ENCODE data around the gene PGBD5. TPM values are rescaled to one million over a fixed set of nuclear protein-coding genes. Genes with fewer than 3 reads are reported as not detected.

Gene PGBD5
- polyA plus RNA-seq, 1 donor from 2014 or later = not detected

GRCh38 chr1:230349020-230349393, 77.1 kb downstream of the PGBD5 start:
- no peak overlapping the region for H3K27ac Mint-ChIP-seq
- H3K4me1 Mint-ChIP-seq = peaks cover 0 to 2% (median 0%) of the 10 kb centered on the region in 3 donors
- H3K36me3 Mint-ChIP-seq = no peaks in the 10 kb centered on the region
- no peaks in the 10 kb centered on the region for H3K9me3 Mint-ChIP-seq
- H3K4me3 Mint-ChIP-seq = no peak overlapping the region
- H3K27me3 Mint-ChIP-seq = no peaks in the 10 kb centered on the region

GRCh38 chr1:230348386-230349019, 77.6 kb downstream of the PGBD5 start:
- Mint-ChIP-seq H3K9me3 (no peaks in the 10 kb centered on the region), H3K36me3 (no peaks in the 10 kb centered on the region), H3K4me1 (peaks cover 0 to 2% (median 0%) of the 10 kb centered on the region in 3 donors), H3K27ac (no peak overlapping the region), H3K4me3 (no peak overlapping the region), H3K27me3 (no peaks in the 10 kb centered on the region)

GRCh38 chr1:230347896-230348295, 78.2 kb downstream of the PGBD5 start:
- Mint-ChIP-seq H3K27ac (no peak overlapping the region), H3K9me3 (no peaks in the 10 kb centered on the region), H3K27me3 (no peaks in the 10 kb centered on the region), H3K36me3 (no peaks in the 10 kb centered on the region), H3K4me3 (no peak overlapping the region), H3K4me1 (peaks cover 0 to 2% (median 0%) of the 10 kb centered on the region in 3 donors)

- no peaks in the 10 kb centered on the region for H3K9me3 Mint-ChIP-seq
- H3K36me3 Mint-ChIP-seq = no peaks in the 10 kb centered on the region
- H3K27me3 Mint-ChIP-seq = peaks cover 2% of the 10 kb centered on the region
- H3K4me3 Mint-ChIP-seq = no peak overlapping the region
- peaks cover 0 to 2% (median 0%) of the 10 kb centered on the region in 3 donors for H3K4me1 Mint-ChIP-seq
- H3K27ac Mint-ChIP-seq = no peak overlapping the region
Observed at GRCh38 chr1:230345139-230345885, 80.8 kb downstream of the PGBD5 start.

- Mint-ChIP-seq H3K9me3 (peaks cover 0 to 2% (median 0%) of the 10 kb centered on the region in 3 donors), H3K27ac (no peak overlapping the region), H3K4me3 (no peak overlapping the region), H3K4me1 (peaks cover 0 to 2% (median 0%) of the 10 kb centered on the region in 3 donors), H3K36me3 (no peaks in the 10 kb centered on the region), H3K27me3 (peaks cover 2% of the 10 kb centered on the region)
Observed at GRCh38 chr1:230342699-230343098, 83.4 kb downstream of the PGBD5 start.

- Mint-ChIP-seq H3K9me3 (peaks cover 0 to 2% (median 0%) of the 10 kb centered on the region in 3 donors), H3K4me3 (no peak overlapping the region), H3K27me3 (peaks cover 2% of the 10 kb centered on the region), H3K27ac (no peak overlapping the region), H3K4me1 (peaks cover 0 to under 1% (median 0%) of the 10 kb centered on the region in 3 donors), H3K36me3 (no peaks in the 10 kb centered on the region)
Observed at GRCh38 chr1:230342019-230342418, 84.1 kb downstream of the PGBD5 start.

GRCh38 chr1:230341162-230341546, 85.0 kb downstream of the PGBD5 start:
- H3K4me3 Mint-ChIP-seq = no peak overlapping the region
- H3K36me3 Mint-ChIP-seq = no peaks in the 10 kb centered on the region
- H3K9me3 Mint-ChIP-seq = peaks cover 0 to 2% (median 0%) of the 10 kb centered on the region in 3 donors
- peaks cover 2% of the 10 kb centered on the region for H3K27me3 Mint-ChIP-seq
- no peak overlapping the region for H3K27ac Mint-ChIP-seq
- no peaks in the 10 kb centered on the region for H3K4me1 Mint-ChIP-seq

GRCh38 chr1:230340526-230341161, 85.5 kb downstream of the PGBD5 start:
- no peak overlapping the region for H3K27ac Mint-ChIP-seq
- H3K27me3 Mint-ChIP-seq = peaks cover 4% of the 10 kb centered on the region
- no peak overlapping the region for H3K4me3 Mint-ChIP-seq
- H3K36me3 Mint-ChIP-seq = no peaks in the 10 kb centered on the region
- H3K4me1 Mint-ChIP-seq = no peaks in the 10 kb centered on the region
- peaks cover 0 to 4% (median 0%) of the 10 kb centered on the region in 3 donors for H3K9me3 Mint-ChIP-seq

GRCh38 chr1:230339033-230339432, 87.1 kb downstream of the PGBD5 start:
- Mint-ChIP-seq H3K36me3 (no peaks in the 10 kb centered on the region), H3K9me3 (peaks cover 0 to 4% (median 0%) of the 10 kb centered on the region in 3 donors), H3K4me3 (no peak overlapping the region), H3K4me1 (no peaks in the 10 kb centered on the region), H3K27ac (peak overlapping the region in 1 of 3 donors; percentile 15), H3K27me3 (peaks cover 10% of the 10 kb centered on the region)

GRCh38 chr1:230337266-230337665, 88.9 kb downstream of the PGBD5 start:
- Mint-ChIP-seq H3K27me3 (peaks cover 10% of the 10 kb centered on the region), H3K36me3 (peaks cover 2% of the 10 kb centered on the region), H3K4me3 (no peak overlapping the region), H3K4me1 (peaks cover 0 to 2% (median 0%) of the 10 kb centered on the region in 3 donors), H3K27ac (no peak overlapping the region), H3K9me3 (peaks cover 0 to 4% (median 0%) of the 10 kb centered on the region in 3 donors)

- Mint-ChIP-seq H3K9me3 (peaks cover 0 to 4% (median 0%) of the 10 kb centered on the region in 3 donors), H3K27ac (no peak overlapping the region), H3K4me3 (no peak overlapping the region), H3K27me3 (peaks cover 10% of the 10 kb centered on the region), H3K36me3 (peaks cover 2% of the 10 kb centered on the region), H3K4me1 (peaks cover 0 to 2% (median 0%) of the 10 kb centered on the region in 3 donors)
Observed at GRCh38 chr1:230335861-230336522, 90.1 kb downstream of the PGBD5 start.

- Mint-ChIP-seq H3K4me1 (peaks cover 0 to 4% (median 0%) of the 10 kb centered on the region in 3 donors), H3K9me3 (peaks cover 0 to 3% (median 0%) of the 10 kb centered on the region in 3 donors)
Observed at GRCh38 chr1:230334447-230334837, 91.7 kb downstream of the PGBD5 start.

GRCh38 chr1:230333590-230334446, 92.3 kb downstream of the PGBD5 start:
- peaks cover 0 to 2% (median 0%) of the 10 kb centered on the region in 3 donors for H3K9me3 Mint-ChIP-seq
- H3K4me1 Mint-ChIP-seq = peaks cover 0 to 4% (median 0%) of the 10 kb centered on the region in 3 donors
- H3K27ac Mint-ChIP-seq = no peak overlapping the region

More at GRCh38 chr1:230334447-230334837, 91.7 kb downstream of the PGBD5 start:
- Mint-ChIP-seq H3K27me3 (peaks cover 7% of the 10 kb centered on the region), H3K27ac (no peak overlapping the region), H3K4me3 (no peak overlapping the region), H3K36me3 (peaks cover 2% of the 10 kb centered on the region)

GRCh38 chr1:230332575-230333066, 93.5 kb downstream of the PGBD5 start:
- peaks cover 0 to 11% (median 6%) of the 10 kb centered on the region in 3 donors for H3K4me1 Mint-ChIP-seq
- H3K4me3 Mint-ChIP-seq = peak overlapping the region in 2 of 4 donors; percentile 34 to 56

More at GRCh38 chr1:230333590-230334446, 92.3 kb downstream of the PGBD5 start:
- no peak overlapping the region for H3K4me3 Mint-ChIP-seq
- H3K36me3 Mint-ChIP-seq = peaks cover 2% of the 10 kb centered on the region
- peaks cover 7% of the 10 kb centered on the region for H3K27me3 Mint-ChIP-seq

More at GRCh38 chr1:230332575-230333066, 93.5 kb downstream of the PGBD5 start:
- Mint-ChIP-seq H3K36me3 (peaks cover 2% of the 10 kb centered on the region), H3K9me3 (peaks cover 0 to 2% (median 0%) of the 10 kb centered on the region in 3 donors), H3K27me3 (peaks cover 16% of the 10 kb centered on the region), H3K27ac (no peak overlapping the region)

Measured in IgD-negative memory B cell (primary cell).